Lung (tissue), 12 donors: ENCODE data around the gene TRIM22. TPM values are rescaled to one million over a fixed set of nuclear protein-coding genes. Genes with fewer than 3 reads are reported as not detected.

Experiments
- ATAC-seq: fragments of 200-7000 bp; cut with Tn5 transposase; one replicate; pipeline ENCODE4 v1.9.1; 2020; ENCODE audit warnings: moderate number of reproducible peaks; ENCODE audit not compliant: insufficient read depth, low FRiP score
- DNase-seq, 3 donors: peaks; one replicate each; pipeline ENCODE4 v3.0.0-alpha.2; 2013 to 2017
- H3K27ac ChIP-seq, 2 donors: one replicate each; pipeline ENCODE4 v1.5.1; 2013; ENCODE audit warnings: mild to moderate bottlenecking in 2 of 2, moderate library complexity in 2 of 2, control low read depth in 1 of 2, inconsistent platforms in 1 of 2, low read depth in 1 of 2, low read length in 1 of 2
- H3K27me3 ChIP-seq, 3 donors: one replicate each; pipeline ENCODE4 v1.5.1; 2013; ENCODE audit warnings: low read length in 2 of 3; ENCODE audit not compliant: control insufficient read depth in 3 of 3, insufficient read depth in 3 of 3
- H3K36me3 ChIP-seq, 4 donors: one replicate each; pipeline ENCODE4 v1.5.1; 2013; ENCODE audit warnings: low read length in 4 of 4, mild to moderate bottlenecking in 1 of 4, moderate library complexity in 1 of 4; ENCODE audit not compliant: control insufficient read depth in 4 of 4, insufficient read depth in 4 of 4
- H3K4me1 ChIP-seq, 5 donors: one replicate each; pipeline ENCODE4 v1.5.1; 2013; ENCODE audit warnings: low read length in 5 of 5, mild to moderate bottlenecking in 2 of 5, moderate library complexity in 1 of 5; ENCODE audit not compliant: control insufficient read depth in 5 of 5, insufficient read depth in 5 of 5
- H3K4me3 ChIP-seq: one replicate; pipeline ENCODE4 v1.5.1; 2013; ENCODE audit warnings: mild to moderate bottlenecking, control low read depth, moderate library complexity
- H3K9ac ChIP-seq, 2 donors: one replicate each; pipeline ENCODE4 v1.5.1; 2013; ENCODE audit warnings: low read length in 2 of 2, control low read depth in 1 of 2; ENCODE audit not compliant: insufficient read depth in 1 of 2
- H3K9me3 ChIP-seq, 4 donors: one replicate each; pipeline ENCODE4 v1.5.1; 2013; ENCODE audit warnings: low read length in 3 of 4, mild to moderate bottlenecking in 1 of 4, moderate library complexity in 1 of 4; ENCODE audit not compliant: control insufficient read depth in 4 of 4, insufficient read depth in 3 of 4
- WGBS, 2 donors: extraction: QIAGEN DNeasy Blood & Tissue Kit; methylation state at CpG; one replicate each; pipeline ENCODE4 v1.1.7; 2013; 5-methylcytosine and 5-hydroxymethylcytosine counted together
- polyA plus RNA-seq, 2 donors: library from polyadenylated mRNA; stranded (reverse); fragments of 200-250 nt; gene quantifications; one replicate each; pipeline ENCODE4 v1.2.1, GENCODE V29; 2013
- total RNA-seq, 2 donors: library from RNA; depleted of rRNA in 1 of 2; stranded (reverse); fragments of >200 nt in 1 of 2; gene quantifications; one replicate each; pipeline ENCODE4 v1.2.1, GENCODE V29; 2014 to 2021
- TF ChIP-seq, protein P1 (sequence below): IDR thresholded peaks from 2 replicates; pipeline ENCODE4 v1.5.1; 2012; ENCODE audit warnings: mild to moderate bottlenecking; ENCODE audit errors: control extremely low read depth, extremely low read depth
- donor health status: control.
- donor health status: control.
- donor health status: Bipolar disorder and iron deficiency.
- donor health status: healthy.
- donor health status: DM: yes; HTN: yes; CAD: no.

TRIM22 gene
- total and polyA plus RNA-seq, 4 donors = 59.0 to 173 (median 118) TPM

DNA sequence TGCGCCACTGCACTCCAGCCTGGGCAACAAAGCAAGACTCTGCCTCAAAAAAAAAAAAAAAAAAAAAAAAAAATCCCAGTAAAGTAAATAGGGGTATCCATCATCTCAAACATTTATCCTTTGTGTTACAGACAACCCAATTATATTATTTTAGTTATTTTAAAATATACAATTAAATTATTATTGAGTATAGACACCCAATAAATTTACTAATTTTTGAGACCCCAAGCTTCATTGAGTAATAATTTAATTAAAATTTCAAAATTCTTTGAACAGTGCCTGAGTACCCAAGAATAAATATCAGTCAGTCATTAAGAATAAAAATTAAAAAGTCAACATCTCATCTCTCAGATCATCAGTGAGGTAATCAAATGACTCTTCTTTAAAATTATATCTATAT, 64.4 kb downstream of the TRIM22 start, which contains the start of gene OR52N4:
TSS of gene OR52N4 (plus strand) at position 301 of the 400 bp plus-strand sequence. CDS start 498 bp downstream, outside the sequence.
- WGBS, 2 donors = 100% methylated on average over 1 of the region's 1 CpG
- H3K4me1 ChIP-seq = no peaks in the 10 kb centered on the region
- ATAC-seq (no peak), DNase-seq (no peak)
- H3K27me3 ChIP-seq = no peaks in the 10 kb centered on the region
- TF ChIP-seq, protein P1, sequence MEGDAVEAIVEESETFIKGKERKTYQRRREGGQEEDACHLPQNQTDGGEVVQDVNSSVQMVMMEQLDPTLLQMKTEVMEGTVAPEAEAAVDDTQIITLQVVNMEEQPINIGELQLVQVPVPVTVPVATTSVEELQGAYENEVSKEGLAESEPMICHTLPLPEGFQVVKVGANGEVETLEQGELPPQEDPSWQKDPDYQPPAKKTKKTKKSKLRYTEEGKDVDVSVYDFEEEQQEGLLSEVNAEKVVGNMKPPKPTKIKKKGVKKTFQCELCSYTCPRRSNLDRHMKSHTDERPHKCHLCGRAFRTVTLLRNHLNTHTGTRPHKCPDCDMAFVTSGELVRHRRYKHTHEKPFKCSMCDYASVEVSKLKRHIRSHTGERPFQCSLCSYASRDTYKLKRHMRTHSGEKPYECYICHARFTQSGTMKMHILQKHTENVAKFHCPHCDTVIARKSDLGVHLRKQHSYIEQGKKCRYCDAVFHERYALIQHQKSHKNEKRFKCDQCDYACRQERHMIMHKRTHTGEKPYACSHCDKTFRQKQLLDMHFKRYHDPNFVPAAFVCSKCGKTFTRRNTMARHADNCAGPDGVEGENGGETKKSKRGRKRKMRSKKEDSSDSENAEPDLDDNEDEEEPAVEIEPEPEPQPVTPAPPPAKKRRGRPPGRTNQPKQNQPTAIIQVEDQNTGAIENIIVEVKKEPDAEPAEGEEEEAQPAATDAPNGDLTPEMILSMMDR = no peak
- H3K9me3 ChIP-seq = peaks cover 0 to 3% (median 0%) of the 10 kb centered on the region in 4 donors
- H3K27ac ChIP-seq = no peak within 1 kb of the TSS
- H3K36me3 ChIP-seq = no peaks in the 10 kb centered on the region
- H3K4me3 ChIP-seq = no peak within 1 kb of the TSS
- no peak within 1 kb of the TSS for H3K9ac ChIP-seq

Other genes starting within 250 kb of the TRIM22 start
- 1 to 10 TPM in 1 of 2 donors, not detected in 1; 3.2 TPM for gene OR51I1, start 248.3 kb upstream of the TRIM22 start, total RNA-seq
- gene OR51I1, start 248.3 kb upstream of the TRIM22 start, polyA plus RNA-seq = not detected
- not detected for gene OR51I2, start 240.5 kb upstream of the TRIM22 start, total RNA-seq
- gene OR51I2, start 240.5 kb upstream of the TRIM22 start, polyA plus RNA-seq = not detected
- not detected for gene OR52D1, start 201.1 kb upstream of the TRIM22 start, total RNA-seq
- gene OR52D1, start 201.1 kb upstream of the TRIM22 start, polyA plus RNA-seq = not detected
- 1 to 10 TPM in 1 of 2 donors, under 1 TPM in 1; 0.28 to 1.4 TPM for gene UBQLN3, start 179.8 kb upstream of the TRIM22 start, total RNA-seq
- under 1 TPM in 1 of 2 donors, not detected in 1; 0.06 TPM for gene UBQLN3, start 179.8 kb upstream of the TRIM22 start, polyA plus RNA-seq
- under 1 TPM; 0.74 to 0.85 TPM for gene UBQLNL, start 173.1 kb upstream of the TRIM22 start, total RNA-seq
- gene UBQLNL, start 173.1 kb upstream of the TRIM22 start, polyA plus RNA-seq = under 1 TPM; 0.16 to 0.39 TPM
- 1 to 10 TPM in 1 of 2 donors, under 1 TPM in 1; 0.40 to 2.8 TPM for gene OR52H1, start 141.2 kb upstream of the TRIM22 start, total RNA-seq
- under 1 TPM in 1 of 2 donors, not detected in 1; 0.03 TPM for gene OR52H1, start 141.2 kb upstream of the TRIM22 start, polyA plus RNA-seq
- not detected for gene OR52B6, start 108.9 kb upstream of the TRIM22 start, total RNA-seq
- not detected for gene OR52B6, start 108.9 kb upstream of the TRIM22 start, polyA plus RNA-seq
- 1 to 10 TPM; 2.5 to 4.2 TPM for gene TRIM6, start 93.2 kb upstream of the TRIM22 start, total RNA-seq
- 1 to 10 TPM; 2.1 to 3.1 TPM for gene TRIM6, start 93.2 kb upstream of the TRIM22 start, polyA plus RNA-seq
- 10 to 100 TPM in 1 of 2 donors, 1 to 10 TPM in 1; 8.5 to 10.9 TPM for gene TRIM34, start 64.8 kb upstream of the TRIM22 start, total RNA-seq
- 1 to 10 TPM; 4.1 to 8.0 TPM for gene TRIM34, start 64.8 kb upstream of the TRIM22 start, polyA plus RNA-seq
- 10 to 100 TPM; 34.1 to 46.0 TPM for gene TRIM5, start 4.7 kb upstream of the TRIM22 start, total RNA-seq
- 10 to 100 TPM; 12.3 to 15.3 TPM for gene TRIM5, start 4.7 kb upstream of the TRIM22 start, polyA plus RNA-seq
- not detected for gene OR56B1, start 46.7 kb downstream of the TRIM22 start, total RNA-seq
- gene OR56B1, start 46.7 kb downstream of the TRIM22 start, polyA plus RNA-seq = under 1 TPM; 0.03 to 0.08 TPM
- under 1 TPM; 0.26 to 0.28 TPM for gene OR52N4, start 64.5 kb downstream of the TRIM22 start, total RNA-seq
- gene OR52N4, start 64.5 kb downstream of the TRIM22 start, polyA plus RNA-seq = under 1 TPM; 0.31 to 0.41 TPM
- not detected for gene OR52N5, start 93.6 kb downstream of the TRIM22 start, total RNA-seq
- not detected for gene OR52N5, start 93.6 kb downstream of the TRIM22 start, polyA plus RNA-seq
- gene OR52N1, start 101.5 kb downstream of the TRIM22 start, total RNA-seq = not detected
- not detected for gene OR52N1, start 101.5 kb downstream of the TRIM22 start, polyA plus RNA-seq
- gene OR52N2, start 119.1 kb downstream of the TRIM22 start, total RNA-seq = not detected
- gene OR52N2, start 119.1 kb downstream of the TRIM22 start, polyA plus RNA-seq = under 1 TPM in 1 of 2 donors, not detected in 1; 0.06 TPM
- not detected for gene OR52E6, start 152.1 kb downstream of the TRIM22 start, total RNA-seq
- not detected for gene OR52E6, start 152.1 kb downstream of the TRIM22 start, polyA plus RNA-seq
- under 1 TPM in 1 of 2 donors, not detected in 1; 0.18 TPM for gene OR52E8, start 167.9 kb downstream of the TRIM22 start, total RNA-seq
- gene OR52E8, start 167.9 kb downstream of the TRIM22 start, polyA plus RNA-seq = not detected
- gene OR52E4, start 190.8 kb downstream of the TRIM22 start, total RNA-seq = not detected
- gene OR52E4, start 190.8 kb downstream of the TRIM22 start, polyA plus RNA-seq = not detected
- gene OR52E5, start 203.4 kb downstream of the TRIM22 start, total RNA-seq = not detected
- not detected for gene OR52E5, start 203.4 kb downstream of the TRIM22 start, polyA plus RNA-seq